ENCODE measurements around the gene KRTAP17-1. TPM values are rescaled to one million over a fixed set of nuclear protein-coding genes. Genes with fewer than 3 reads are reported as not detected.
"Not testable (repeated sequence)": the region's sequence is repeated elsewhere in the genome, so short reads cannot be mapped to it uniquely, and the experiment has no call there.

Gene KRTAP17-1
- total RNA-seq, 1 experiment from 2014 or later, result 1.6 TPM

- Histone ChIP-seq H3K27ac (ENCODE audit: low read length) (no peak overlapping the region), H3K4me2 (ENCODE audit: low read depth, low read length, poor library complexity, severe bottlenecking) (no peak overlapping the region), H3K9me3 (ENCODE audit: low read length) (no peaks in the 10 kb centered on the region), H4K20me1 (ENCODE audit: insufficient read depth, low read depth, low read length) (no peaks in the 10 kb centered on the region), H3K4me1 (ENCODE audit: low read length) (no peaks in the 10 kb centered on the region), H3K9ac (ENCODE audit: low read length) (no peak overlapping the region), H3K9me2 (replicated peaks; ENCODE audit: insufficient read depth, low read length) (no peaks in the 10 kb centered on the region), H3K4me3 (ENCODE audit: low read length) (no peak overlapping the region), H3K79me2 (ENCODE audit: low read length) (no peaks in the 10 kb centered on the region), H3K27me3 (ENCODE audit: low read length) (no peaks in the 10 kb centered on the region), H3K36me3 (ENCODE audit: insufficient read depth, low read length) (no peaks in the 10 kb centered on the region), H2AFZ (ENCODE audit: low read length) (no peak overlapping the region)
- DNase-seq, result no peak
Measured at GRCh38 chr17:41347869-41348760, 32.6 kb upstream of the KRTAP17-1 start.

DNA sequence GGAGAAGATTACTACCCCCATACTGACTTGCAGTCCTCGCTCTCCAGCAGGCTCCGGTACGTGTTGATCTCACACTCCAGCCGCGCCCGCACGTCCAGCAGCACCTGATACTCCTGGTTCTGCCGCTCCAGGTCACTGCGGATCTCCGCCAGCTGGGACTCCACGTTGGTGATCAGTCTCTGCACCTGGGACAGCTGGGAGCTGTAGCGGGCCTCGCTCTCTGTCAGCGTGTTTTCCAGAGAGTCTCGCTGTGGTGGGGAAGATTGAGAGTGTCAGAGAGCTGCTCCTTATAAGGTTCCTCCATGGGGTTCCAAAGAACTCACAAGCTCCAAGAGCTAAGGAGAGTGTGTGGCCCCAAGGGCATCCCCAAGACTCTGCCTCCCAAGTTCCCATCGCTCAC is 30.9 kb upstream of the KRTAP17-1 start:
- H3K4me1 ChIP-seq (ENCODE audit: low read length); H3K9me3 ChIP-seq (ENCODE audit: low read length); H3K27me3 ChIP-seq (ENCODE audit: low read length); H3K9me2 ChIP-seq (replicated peaks; ENCODE audit: insufficient read depth, low read length); H4K20me1 ChIP-seq (ENCODE audit: insufficient read depth, low read depth, low read length); DNase-seq; H3K9ac ChIP-seq (ENCODE audit: low read length); H2AFZ ChIP-seq (ENCODE audit: low read length); H3K27ac ChIP-seq (ENCODE audit: low read length); H3K36me3 ChIP-seq (ENCODE audit: insufficient read depth, low read length); H3K79me2 ChIP-seq (ENCODE audit: low read length); H3K4me3 ChIP-seq (ENCODE audit: low read length); H3K4me2 ChIP-seq (ENCODE audit: low read depth, low read length, poor library complexity, severe bottlenecking): not testable (repeated sequence)

DNA sequence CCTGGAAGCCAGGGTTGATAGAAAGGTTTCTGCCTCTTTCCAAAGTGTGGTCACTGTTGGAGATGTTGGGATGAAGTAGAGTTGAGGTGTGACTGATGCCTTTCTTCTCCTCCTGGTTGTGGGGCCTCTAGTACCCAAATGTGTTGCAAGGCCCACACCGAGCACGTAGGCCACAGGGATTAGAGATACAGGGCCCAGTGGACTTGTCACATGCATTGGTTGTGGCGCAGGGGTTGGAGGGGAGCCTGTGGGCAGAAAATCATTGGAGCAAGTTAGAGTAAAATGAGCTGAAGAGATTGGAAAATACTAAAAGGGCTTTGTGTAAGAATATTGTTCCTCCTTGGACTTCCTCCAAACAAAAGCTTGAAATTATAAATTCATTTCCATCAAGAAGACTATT is 30.5 kb upstream of the KRTAP17-1 start:
- no peaks in the 10 kb centered on the region for H3K36me3 ChIP-seq (ENCODE audit: insufficient read depth, low read length)
- H3K79me2 ChIP-seq (ENCODE audit: low read length), result no peaks in the 10 kb centered on the region
- no peaks in the 10 kb centered on the region for H3K9me2 ChIP-seq (replicated peaks; ENCODE audit: insufficient read depth, low read length)
- no peak overlapping the region for H2AFZ ChIP-seq (ENCODE audit: low read length)
- no peaks in the 10 kb centered on the region for H3K4me1 ChIP-seq (ENCODE audit: low read length)
- H3K4me2 ChIP-seq (ENCODE audit: low read depth, low read length, poor library complexity, severe bottlenecking), result no peak overlapping the region
- H3K9me3 ChIP-seq (ENCODE audit: low read length), result peaks cover 4% of the 10 kb centered on the region; the same call in 1 of the 2 replicates
- DNase-seq, result no peak
- no peak overlapping the region for H3K27ac ChIP-seq (ENCODE audit: low read length)
- no peak overlapping the region for H3K9ac ChIP-seq (ENCODE audit: low read length)
- H3K27me3 ChIP-seq (ENCODE audit: low read length), result no peaks in the 10 kb centered on the region
- H4K20me1 ChIP-seq (ENCODE audit: insufficient read depth, low read depth, low read length), result no peaks in the 10 kb centered on the region
- no peak overlapping the region for H3K4me3 ChIP-seq (ENCODE audit: low read length)

DNA sequence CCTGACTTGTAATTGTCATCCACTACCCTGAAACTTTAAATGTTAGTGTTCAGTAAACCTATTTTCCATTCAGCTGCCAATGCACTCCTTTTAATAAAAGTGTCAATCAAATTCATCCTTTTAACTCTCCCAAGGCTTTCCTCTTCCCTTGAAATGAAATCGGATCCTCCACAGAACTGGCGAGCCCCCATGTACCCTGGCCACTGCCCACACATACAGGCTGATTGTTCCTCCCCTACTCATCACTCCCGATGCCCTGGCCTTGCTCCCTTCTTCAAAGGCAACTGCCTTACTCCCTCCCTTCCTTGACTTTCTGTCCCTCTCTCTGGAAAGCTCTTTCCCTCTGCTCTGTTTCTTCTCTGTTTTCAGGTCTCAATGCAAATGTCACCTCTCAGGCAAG is 27.5 kb upstream of the KRTAP17-1 start:
- H3K9me3 ChIP-seq (ENCODE audit: low read length), result peaks cover 4% of the 10 kb centered on the region; the same call in 1 of the 2 replicates
- no peak overlapping the region for H3K4me2 ChIP-seq (ENCODE audit: low read depth, low read length, poor library complexity, severe bottlenecking)
- H3K79me2 ChIP-seq (ENCODE audit: low read length), result no peaks in the 10 kb centered on the region
- no peak overlapping the region for H3K27ac ChIP-seq (ENCODE audit: low read length)
- H3K4me1 ChIP-seq (ENCODE audit: low read length), result no peaks in the 10 kb centered on the region
- no peak for DNase-seq
- no peaks in the 10 kb centered on the region for H3K27me3 ChIP-seq (ENCODE audit: low read length)
- H3K36me3 ChIP-seq (ENCODE audit: insufficient read depth, low read length), result no peaks in the 10 kb centered on the region
- H3K9me2 ChIP-seq (replicated peaks; ENCODE audit: insufficient read depth, low read length), result no peaks in the 10 kb centered on the region
- no peaks in the 10 kb centered on the region for H4K20me1 ChIP-seq (ENCODE audit: insufficient read depth, low read depth, low read length)
- no peak overlapping the region for H2AFZ ChIP-seq (ENCODE audit: low read length)
- no peak overlapping the region for H3K4me3 ChIP-seq (ENCODE audit: low read length)
- H3K9ac ChIP-seq (ENCODE audit: low read length), result no peak overlapping the region

DNA sequence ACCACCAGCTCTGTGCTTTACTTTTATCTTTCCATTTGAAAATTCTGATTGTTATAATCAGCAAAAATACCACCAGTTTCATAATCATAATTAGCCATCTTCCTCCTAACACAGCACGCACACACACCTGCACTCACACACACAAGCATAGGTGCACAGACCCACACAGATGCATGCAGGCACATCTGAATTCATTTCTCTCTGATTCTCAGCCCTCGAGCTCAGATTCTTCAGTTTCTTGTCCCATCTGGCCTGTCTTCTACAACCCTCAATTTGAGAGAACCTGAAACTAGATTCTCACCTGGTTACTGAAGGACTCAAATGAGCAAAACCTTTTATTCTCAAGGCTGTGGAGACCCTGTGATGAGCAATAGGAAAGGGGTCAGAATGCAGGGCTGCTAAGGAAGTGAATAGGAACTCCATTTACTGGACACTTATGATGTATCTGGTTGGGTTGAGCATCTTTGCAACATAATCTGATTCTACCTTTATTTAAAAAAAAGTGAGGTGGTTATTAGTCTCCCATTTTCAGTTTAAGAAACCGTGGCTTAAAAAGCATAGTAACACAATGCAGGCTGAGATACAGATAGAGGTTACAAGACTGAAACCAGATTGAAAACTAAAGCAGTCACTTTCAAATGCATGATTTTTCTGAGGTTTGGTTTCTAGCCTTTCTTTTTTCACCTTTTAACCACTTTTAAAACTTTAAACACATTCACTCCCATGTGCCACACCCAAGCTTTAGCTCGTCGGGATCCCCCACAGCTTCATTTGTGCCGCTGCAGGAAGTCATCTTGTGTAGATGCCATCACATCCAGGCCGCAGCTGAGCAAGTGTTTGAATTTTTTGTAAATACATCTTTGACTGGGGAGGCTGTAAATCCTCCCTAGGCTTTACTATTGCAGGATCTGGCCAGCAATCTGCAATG is 25.7 kb upstream of the KRTAP17-1 start:
- Histone ChIP-seq H3K36me3 (ENCODE audit: insufficient read depth, low read length) (no peaks in the 10 kb centered on the region), H3K4me3 (ENCODE audit: low read length) (no peak overlapping the region), H2AFZ (ENCODE audit: low read length) (no peak overlapping the region), H3K27me3 (ENCODE audit: low read length) (no peaks in the 10 kb centered on the region), H3K9me3 (ENCODE audit: low read length) (peaks cover 4% of the 10 kb centered on the region; the same call in 1 of the 2 replicates), H4K20me1 (ENCODE audit: insufficient read depth, low read depth, low read length) (no peaks in the 10 kb centered on the region), H3K4me2 (ENCODE audit: low read depth, low read length, poor library complexity, severe bottlenecking) (no peak overlapping the region), H3K27ac (ENCODE audit: low read length) (no peak overlapping the region), H3K9me2 (replicated peaks; ENCODE audit: insufficient read depth, low read length) (no peaks in the 10 kb centered on the region), H3K79me2 (ENCODE audit: low read length) (no peaks in the 10 kb centered on the region), H3K9ac (ENCODE audit: low read length) (no peak overlapping the region), H3K4me1 (ENCODE audit: low read length) (no peaks in the 10 kb centered on the region)
- no peak for DNase-seq

GRCh38 chr17:41340494-41340893 is 25.0 kb upstream of the KRTAP17-1 start:
- H3K4me1 ChIP-seq (ENCODE audit: low read length), result no peaks in the 10 kb centered on the region
- no peak overlapping the region for H3K27ac ChIP-seq (ENCODE audit: low read length)
- no peak overlapping the region for H3K9ac ChIP-seq (ENCODE audit: low read length)
- H3K9me2 ChIP-seq (replicated peaks; ENCODE audit: insufficient read depth, low read length), result no peaks in the 10 kb centered on the region
- no peaks in the 10 kb centered on the region for H4K20me1 ChIP-seq (ENCODE audit: insufficient read depth, low read depth, low read length)
- no peak overlapping the region for H3K4me3 ChIP-seq (ENCODE audit: low read length)
- H3K36me3 ChIP-seq (ENCODE audit: insufficient read depth, low read length), result no peaks in the 10 kb centered on the region
- no peaks in the 10 kb centered on the region for H3K79me2 ChIP-seq (ENCODE audit: low read length)
- H3K4me2 ChIP-seq (ENCODE audit: low read depth, low read length, poor library complexity, severe bottlenecking), result no peak overlapping the region
- H3K27me3 ChIP-seq (ENCODE audit: low read length), result no peaks in the 10 kb centered on the region
- H2AFZ ChIP-seq (ENCODE audit: low read length), result no peak overlapping the region
- H3K9me3 ChIP-seq (ENCODE audit: low read length), result peaks cover 4% of the 10 kb centered on the region; the same call in 1 of the 2 replicates
- no peak for DNase-seq

- Histone ChIP-seq H3K9me3 (ENCODE audit: low read length) (peaks cover 4% of the 10 kb centered on the region; the same call in 1 of the 2 replicates), H3K4me1 (ENCODE audit: low read length) (peaks cover under 1% of the 10 kb centered on the region), H3K9me2 (replicated peaks; ENCODE audit: insufficient read depth, low read length) (no peaks in the 10 kb centered on the region), H3K9ac (ENCODE audit: low read length) (no peak overlapping the region), H3K36me3 (ENCODE audit: insufficient read depth, low read length) (no peaks in the 10 kb centered on the region), H3K79me2 (ENCODE audit: low read length) (no peaks in the 10 kb centered on the region), H3K4me2 (ENCODE audit: low read depth, low read length, poor library complexity, severe bottlenecking) (no peak overlapping the region), H3K27me3 (ENCODE audit: low read length) (no peaks in the 10 kb centered on the region), H3K27ac (ENCODE audit: low read length) (no peak overlapping the region), H3K4me3 (ENCODE audit: low read length) (no peak overlapping the region), H2AFZ (ENCODE audit: low read length) (no peak overlapping the region), H4K20me1 (ENCODE audit: insufficient read depth, low read depth, low read length) (no peaks in the 10 kb centered on the region)
- DNase-seq, result no peak
Measured at GRCh38 chr17:41339571-41340172, 24.2 kb upstream of the KRTAP17-1 start.

All from Karpas-422 (cell line).